Erythroblast (primary cell): ENCODE measurements around the gene SIK2.

Experiments
- GATA1 ChIP-seq: IDR thresholded peaks from 2 replicates; pipeline ENCODE4 v1.6.1; 2011; ENCODE audit warnings: low read depth, mild to moderate bottlenecking, control low read depth, low read length, moderate library complexity
- POLR2A ChIP-seq: IDR thresholded peaks from 2 replicates; pipeline ENCODE4 v1.6.1; 2011; ENCODE audit warnings: mild to moderate bottlenecking, low read length

DNA sequence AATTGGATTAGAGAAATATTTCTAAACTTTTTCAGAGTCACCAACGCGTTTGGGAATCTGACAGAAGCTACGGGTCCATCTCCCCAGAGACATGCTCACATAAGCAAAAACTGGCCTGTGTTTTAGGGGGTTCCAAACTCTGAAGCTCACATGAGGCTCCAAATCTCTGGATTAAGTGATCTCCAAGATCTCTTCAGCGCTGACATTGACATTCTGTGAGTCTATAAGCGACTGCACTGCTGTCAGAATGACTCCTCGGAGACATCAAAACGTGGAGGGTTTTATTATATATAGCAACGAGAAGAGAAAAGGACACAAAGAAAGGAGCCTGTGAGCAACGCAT lies 642 bp upstream of the SIK2 start:
- no peak for TF ChIP-seq POLR2A
- TF ChIP-seq GATA1 = no peak
